HTR-8/SVneo (cell line): Measurements from ENCODE around the gene CEP78.
A peak's percentile ranks its signal among the peaks of the same experiment; 100 is the strongest.
"Not testable (repeated sequence)": the region's sequence is repeated elsewhere in the genome, so short reads cannot be mapped to it uniquely, and the experiment has no call there.

Source experiments
- DNase-seq: peaks from one replicate; pipeline ENCODE4 v3.0.0; 2011; ENCODE audit warnings: low spot score, mixed read lengths; ENCODE audit not compliant: insufficient read length
- FAIRE-seq: peaks from 2 replicates; lab custom pipeline; 2011; peaks lifted over from hg19 to GRCh38; lab: Jason Lieb, UNC

Gene CEP78

DNA sequence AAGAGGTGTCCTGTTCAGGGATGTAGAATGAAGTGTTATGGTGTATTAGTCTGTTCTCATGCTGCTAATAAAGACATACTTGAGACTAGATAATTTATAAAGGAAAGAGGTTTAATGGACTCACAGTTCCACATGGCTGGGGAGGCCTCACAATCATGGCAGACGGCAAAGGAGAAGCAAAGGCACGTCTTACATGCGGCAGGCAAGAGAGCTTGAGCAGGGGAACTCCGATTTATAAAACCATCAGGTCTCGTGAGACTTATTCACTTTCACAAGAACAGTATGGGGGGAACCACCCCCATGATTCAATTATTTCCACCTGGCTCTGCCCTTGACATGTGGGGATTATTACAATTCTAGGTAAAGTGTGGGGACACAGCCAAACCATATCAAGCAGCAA lies 3.4 kb upstream of the CEP78 start:
- not testable (repeated sequence) for DNase-seq, FAIRE-seq

DNA sequence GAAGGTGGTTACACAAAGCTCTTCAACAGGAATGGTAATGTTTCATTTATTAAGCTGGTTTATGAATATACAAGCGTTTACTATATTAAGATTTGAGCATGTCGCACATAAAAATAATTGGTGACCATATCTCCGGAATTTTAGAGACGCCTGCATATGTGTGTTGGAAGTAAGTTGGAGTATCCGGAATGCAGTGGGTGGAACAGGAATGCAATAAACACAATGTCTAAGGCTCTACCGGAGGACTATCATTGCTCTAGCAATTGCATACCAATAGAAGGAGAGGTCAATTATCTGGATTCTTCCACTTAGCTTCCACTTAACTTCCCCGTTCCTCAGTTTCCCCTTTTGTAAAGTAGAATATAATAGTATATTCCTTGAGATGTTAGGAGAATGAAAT lies 1.1 kb upstream of the CEP78 start:
- DNase-seq: peak; percentile 23
- no peak for FAIRE-seq

DNA sequence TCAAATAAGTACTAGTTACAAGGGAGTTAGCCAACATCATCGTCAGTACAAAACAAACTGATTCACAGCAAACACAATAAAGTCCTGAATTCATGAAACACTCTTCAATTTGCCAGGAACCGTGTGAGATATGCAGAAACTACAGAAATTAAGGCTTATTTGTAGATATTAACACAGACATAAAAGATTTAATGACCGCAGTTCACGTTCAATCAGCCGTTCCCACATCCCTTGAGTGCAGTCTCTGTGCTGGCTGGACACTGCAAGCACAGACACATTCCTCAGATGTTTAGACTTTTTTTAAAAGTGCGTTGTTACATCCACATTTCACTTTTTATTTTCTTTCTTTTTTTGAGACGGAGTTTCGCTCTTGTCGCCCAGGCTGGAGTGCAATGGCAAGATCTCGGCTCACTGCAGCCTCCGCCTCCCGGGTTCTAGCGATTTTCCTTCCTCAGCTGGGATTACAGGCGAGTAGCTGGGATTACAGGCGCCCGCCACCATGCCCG lies 566 bp upstream of the CEP78 start:
- no peak for DNase-seq
- FAIRE-seq: no peak

DNA sequence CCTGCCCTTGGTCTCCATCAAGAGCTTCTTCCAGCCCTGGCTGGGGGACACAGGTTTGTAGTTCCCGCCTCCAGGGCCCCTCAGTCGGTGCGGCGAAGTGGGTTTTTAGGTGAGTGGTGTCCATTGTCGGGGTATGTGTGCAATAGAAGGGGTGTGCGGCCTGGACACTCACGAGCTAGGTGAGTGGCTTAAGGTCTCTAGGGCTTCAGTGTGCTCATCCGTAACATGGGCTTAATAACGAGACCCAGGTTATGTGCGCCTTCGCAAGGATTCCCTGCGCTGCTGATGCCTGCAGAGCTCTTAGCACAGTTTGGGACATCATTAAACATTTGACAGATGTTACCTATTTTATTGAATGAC lies 656 bp downstream of the CEP78 start:
- FAIRE-seq (no peak), DNase-seq (no peak)

DNA sequence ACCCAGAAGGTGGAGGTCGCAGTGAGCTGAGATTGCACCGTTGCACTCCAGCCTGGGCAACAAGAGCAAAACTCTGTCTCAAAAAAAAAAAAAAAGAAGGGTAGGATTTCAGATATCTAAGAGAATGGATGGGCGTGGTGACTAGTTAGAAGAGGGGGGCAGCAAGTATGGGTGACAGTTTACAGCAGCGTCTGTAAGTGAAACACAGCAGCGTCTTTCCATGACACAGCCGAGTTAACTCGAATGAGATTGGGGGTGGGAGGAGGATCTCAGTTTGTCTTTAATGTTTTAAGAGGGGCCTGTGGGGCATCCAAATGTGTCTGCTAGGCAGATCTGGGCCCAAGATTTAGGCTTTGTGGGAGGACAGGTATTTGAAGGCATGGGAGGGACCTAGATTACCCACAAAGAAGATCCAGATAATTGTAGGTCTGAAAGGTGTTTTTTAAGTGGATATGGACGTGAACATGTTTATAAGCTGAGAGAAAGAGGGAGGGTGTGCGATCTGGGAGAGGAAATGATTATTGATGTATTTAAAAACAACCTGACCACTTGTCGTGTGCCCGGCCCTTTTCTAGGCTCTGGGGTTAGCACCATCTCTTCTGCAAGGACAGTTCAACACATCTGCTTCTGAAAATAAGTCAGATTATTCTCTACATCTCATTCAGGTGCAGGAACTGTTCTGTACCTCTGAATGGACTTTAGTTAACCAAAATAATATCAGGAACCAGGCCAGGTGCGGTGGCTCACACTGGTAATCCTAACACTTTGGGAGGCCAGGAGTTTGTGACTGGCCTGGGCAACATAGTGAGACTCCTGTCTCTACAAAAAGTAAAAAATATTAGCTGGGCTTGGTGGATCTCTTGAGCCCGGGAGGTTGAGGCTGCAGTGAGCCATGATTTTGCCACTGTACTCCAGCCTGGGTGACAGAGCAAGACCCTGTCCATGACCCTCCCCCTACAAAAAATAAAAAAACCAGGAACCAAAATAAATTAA lies 2.5 kb downstream of the CEP78 start:
- FAIRE-seq (no peak), DNase-seq (no peak)

DNA sequence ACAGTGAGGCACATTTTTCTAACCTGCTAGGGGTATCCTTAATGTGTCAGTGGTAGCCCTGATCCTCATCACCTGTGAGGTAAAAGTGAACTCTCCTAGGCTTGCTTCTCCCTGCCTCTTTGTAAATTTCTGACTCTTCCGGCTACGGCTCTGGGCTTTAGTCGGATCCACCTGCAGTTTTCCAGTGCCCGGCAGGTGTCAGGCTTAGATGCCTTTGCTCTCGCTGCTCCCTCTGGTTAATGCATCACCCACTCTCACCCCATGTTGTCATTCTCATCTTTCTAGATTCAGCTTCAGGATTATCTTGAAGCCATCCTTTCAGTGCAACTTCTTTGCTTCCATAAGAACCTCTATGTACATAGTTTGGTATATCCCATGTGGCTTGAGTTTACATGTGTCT lies 3.6 kb downstream of the CEP78 start:
- FAIRE-seq: no peak

DNA sequence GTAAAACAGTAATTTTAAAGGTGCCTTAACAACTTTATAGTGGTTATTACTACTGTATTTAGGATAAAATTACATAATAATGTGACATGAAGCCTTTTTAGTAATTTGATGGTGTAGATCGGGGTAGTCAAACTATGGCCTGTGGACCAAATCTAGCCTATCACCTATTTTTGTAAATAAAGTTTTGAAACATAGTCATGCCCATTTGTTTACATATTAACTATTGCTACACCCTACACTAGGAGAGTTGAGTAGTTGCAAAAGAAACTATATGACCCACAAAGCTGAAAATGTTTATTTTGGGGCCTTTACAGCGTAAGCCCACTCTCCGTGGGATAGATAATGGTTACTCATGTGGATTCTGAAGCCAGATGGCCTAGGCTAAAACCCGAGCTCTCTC lies 6.2 kb downstream of the CEP78 start:
- no peak for FAIRE-seq

More for the DNA sequence above, 3.6 kb downstream of the CEP78 start:
- DNase-seq: no peak

DNA sequence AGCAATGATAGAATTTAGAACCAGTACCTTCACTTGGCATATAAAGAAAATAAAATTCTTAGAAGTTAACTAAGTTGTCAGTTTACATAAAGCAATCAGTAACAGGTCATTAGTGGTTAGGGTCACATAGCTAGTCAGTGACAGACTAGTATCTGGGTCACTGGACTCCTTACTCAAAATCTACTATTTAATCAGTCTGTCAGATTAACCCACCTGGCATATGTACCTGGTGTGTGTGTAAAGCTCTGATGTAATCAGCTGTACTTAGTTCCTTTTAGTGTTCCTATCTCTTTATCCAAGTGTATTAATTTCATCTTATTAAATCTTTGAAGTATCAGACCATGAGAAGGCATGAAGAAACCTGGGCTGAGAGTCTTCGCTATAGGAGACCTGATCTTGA lies 7.3 kb downstream of the CEP78 start:
- FAIRE-seq (no peak), DNase-seq (no peak)

More for the DNA sequence above, 6.2 kb downstream of the CEP78 start:
- no peak for DNase-seq

DNA sequence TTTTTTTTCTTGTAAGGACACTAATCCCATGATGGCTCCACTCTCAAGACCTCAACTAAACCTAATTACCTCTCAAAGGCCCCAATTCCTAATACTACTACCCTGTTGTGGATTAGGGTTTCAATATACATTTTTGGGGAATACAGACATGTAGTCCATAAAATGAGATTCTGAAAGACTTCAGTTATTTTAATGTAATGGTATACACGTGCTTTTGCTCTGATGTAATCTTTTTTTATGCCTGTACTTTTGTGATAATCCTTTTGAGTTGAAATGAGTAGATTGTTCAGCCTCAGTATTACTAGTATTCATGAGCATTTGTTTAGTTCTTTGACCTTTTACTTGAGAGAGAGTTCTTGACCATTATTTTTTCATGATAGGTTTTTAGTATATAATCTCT lies 9.5 kb downstream of the CEP78 start:
- DNase-seq: no peak
- FAIRE-seq: no peak

DNA sequence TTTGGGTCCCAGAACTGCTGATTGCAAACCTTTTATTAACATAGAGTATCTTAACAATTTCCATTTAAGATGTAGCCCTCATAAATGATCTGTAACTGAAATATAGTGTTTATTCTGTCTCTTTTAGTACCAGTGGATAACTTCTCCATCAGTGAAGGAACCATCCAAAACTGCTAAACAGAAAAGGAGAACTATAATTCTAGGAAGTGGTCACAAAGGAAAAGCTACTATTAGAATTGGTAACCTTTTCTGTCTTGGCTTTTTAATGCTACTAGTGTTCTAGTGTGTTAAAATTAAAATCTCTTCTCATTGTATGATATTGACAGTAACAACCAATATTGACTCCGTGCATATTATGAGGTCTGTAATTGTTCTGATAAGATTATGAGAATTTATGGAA lies 12.8 kb downstream of the CEP78 start:
- DNase-seq (no peak), FAIRE-seq (no peak)

DNA sequence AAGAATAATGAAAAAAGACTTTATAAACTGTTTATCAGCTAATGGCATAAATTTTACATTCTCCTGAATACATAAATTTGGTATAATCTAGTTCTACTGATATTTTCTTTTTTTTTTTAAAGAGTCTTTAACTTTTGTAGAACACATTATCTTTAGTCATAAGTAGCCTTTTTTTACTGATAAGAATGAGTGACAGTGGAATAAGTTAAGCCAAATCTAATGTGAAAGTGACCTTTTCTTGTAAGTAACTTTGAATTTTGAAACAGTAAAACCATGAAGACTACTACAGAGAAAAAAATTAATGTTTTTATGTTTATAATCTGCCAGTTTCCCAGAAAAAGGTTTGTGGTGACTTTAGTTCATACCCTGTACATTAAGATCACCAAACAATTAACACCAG lies 13.7 kb downstream of the CEP78 start:
- DNase-seq (no peak), FAIRE-seq (no peak)

DNA sequence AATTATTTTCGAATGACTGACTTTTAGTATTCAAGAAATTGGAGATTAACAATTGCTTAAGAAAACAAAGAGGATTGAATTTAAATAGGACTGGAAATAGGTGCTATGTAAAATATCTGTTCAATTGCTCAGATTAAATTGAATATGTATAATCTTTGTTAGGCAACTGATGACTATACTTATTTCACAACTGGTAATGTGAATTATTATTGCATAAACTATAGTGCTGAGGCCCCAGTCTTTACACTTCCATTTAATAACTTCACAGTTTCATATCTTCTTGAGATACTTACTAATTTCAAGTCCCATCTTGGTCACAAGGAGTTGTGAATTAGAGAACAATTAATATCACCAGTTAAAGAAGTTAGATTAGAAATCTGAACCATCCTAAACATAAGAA lies 16.7 kb downstream of the CEP78 start:
- DNase-seq (no peak), FAIRE-seq (no peak)

DNA sequence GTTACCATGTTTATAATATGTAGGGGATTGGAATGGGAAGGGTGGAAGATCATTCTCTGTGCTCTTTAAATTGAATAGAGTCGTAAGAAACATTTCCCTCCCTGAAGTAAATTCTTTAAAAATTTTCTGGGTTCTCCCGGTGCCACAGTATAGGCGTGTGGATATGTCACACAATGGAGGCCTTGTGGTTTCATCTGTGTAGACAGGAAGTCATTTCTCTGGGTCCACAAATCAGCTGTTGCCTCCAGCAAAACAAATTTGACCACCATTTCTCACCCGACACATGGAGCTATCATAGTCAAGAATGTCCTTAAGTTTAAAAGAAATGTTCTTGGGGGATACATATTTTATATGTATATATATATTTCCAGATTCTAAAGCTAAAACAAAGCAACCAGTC lies 17.4 kb downstream of the CEP78 start:
- no peak for FAIRE-seq
- DNase-seq: no peak

DNA sequence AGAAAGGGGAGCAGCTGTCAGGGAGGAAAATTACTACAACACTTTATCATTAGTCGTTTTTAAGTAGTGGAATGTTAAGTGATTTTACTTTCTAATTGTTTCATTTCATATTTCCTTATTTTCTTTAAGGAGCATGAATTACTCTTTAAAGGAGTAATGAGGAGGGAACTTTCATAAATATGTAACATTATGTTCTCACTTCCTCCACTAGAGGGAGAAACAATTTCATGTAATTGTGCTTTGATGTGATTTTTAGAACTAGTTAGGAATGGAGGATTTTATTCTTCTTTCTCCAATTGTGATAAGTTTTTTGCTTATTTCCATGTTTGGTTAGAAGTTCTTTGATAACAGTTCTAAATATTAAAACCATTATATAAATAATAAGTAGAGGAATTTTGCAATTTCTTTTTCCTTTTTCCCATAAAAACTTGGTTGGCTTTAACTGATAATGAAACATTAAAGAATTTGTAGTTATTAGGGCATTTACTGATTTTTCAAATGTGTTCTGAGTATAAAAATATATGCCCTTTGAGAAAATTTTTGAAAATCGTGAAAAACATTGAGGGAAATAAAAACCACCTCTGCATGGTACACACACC lies 25.6 kb downstream of the CEP78 start:
- DNase-seq: no peak
- FAIRE-seq: no peak

DNA sequence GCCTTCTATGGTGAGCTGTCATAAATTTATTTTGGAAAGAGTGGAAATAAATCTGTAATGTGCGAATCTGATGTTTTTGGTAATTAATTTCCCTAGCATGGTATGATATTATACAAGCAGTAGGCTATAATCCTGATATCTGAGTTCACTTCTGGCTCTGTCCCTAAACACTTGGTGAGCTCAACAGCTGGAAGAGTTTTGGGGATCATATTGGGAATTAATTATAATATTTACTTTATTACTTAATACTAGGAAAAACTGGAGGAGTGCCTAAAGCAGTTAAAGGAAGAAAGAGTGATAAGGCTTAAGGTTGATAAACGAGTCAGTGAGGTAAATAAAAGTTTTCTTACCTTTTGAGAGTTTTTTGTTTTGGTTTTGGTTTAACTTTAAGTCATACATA lies 26.8 kb downstream of the CEP78 start:
- FAIRE-seq (no peak), DNase-seq (no peak)

DNA sequence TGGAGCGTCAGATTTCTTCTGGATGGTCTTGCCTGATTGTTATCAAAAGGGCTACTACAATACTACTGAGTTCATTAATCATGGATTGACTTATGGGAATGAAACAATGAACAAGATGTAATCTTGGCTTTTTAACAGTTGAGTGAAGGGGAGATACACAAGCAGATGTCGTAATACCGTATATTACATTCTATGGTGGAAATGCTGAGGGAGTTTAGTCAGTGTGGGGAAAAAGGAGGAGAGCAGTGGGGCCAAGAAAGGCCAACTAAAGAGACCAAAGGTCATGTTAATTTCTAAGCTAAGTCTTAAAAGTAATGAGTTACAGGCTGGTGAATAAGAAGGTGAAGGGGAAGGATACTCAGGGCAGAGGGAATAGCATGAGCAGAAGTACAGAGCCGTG lies 32.0 kb downstream of the CEP78 start:
- no peak for DNase-seq
- no peak for FAIRE-seq

DNA sequence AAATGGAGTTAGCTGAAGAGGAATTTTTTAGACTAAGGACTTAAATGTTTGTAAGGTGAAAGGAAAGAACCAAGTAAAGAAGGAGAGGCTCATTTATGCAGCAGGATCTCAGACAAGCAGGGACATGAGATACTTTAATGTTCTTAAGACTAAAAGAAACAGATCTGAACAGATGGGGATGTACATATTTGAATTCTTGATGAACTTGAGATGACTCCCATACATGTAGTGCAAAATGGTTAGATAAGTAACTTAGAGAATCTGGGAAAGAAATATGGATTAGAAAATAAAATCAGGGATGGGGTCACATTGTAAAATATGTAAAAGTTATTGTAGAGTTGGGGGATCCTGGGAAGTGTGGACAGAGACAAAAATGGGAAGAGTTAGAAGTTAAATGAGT lies 33.9 kb downstream of the CEP78 start:
- FAIRE-seq (no peak), DNase-seq (no peak)

DNA sequence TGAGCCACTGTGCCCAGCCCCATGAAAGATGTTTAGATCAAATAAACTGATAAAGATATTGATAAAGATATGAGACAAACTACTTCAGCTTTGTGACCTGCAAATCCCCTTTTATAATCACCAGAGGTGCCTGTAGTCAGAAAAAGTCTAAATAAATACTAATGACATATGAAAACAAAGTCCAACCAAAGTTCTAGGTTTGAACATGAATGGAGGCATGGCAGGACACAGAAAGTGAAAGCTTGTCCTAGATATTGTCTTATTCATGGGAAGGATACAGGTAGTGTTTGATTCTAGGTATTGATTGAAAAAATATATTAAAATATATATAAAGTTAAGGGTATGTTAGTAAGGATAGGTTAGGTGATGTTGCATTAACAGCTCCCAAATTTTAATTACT lies 36.4 kb downstream of the CEP78 start:
- DNase-seq (no peak), FAIRE-seq (no peak)

DNA sequence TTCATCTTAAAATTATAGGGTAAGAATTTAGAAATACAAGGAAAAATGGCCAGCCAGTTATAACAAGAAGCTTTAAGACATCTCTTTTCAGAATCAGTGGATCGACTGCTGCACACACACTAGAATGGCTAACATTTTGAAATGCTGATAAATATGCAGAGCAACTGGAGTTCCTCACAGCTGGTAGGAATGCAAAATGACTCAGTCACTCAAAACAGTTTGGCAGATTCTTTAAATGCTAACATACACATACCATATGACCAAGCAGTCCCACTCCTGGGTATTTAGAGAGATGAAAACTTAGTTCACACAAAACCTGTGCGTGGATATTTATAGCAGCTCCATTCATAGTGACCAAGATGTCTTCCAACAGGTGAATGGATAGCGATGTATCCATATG lies 37.9 kb downstream of the CEP78 start:
- no peak for FAIRE-seq
- DNase-seq: no peak

DNA sequence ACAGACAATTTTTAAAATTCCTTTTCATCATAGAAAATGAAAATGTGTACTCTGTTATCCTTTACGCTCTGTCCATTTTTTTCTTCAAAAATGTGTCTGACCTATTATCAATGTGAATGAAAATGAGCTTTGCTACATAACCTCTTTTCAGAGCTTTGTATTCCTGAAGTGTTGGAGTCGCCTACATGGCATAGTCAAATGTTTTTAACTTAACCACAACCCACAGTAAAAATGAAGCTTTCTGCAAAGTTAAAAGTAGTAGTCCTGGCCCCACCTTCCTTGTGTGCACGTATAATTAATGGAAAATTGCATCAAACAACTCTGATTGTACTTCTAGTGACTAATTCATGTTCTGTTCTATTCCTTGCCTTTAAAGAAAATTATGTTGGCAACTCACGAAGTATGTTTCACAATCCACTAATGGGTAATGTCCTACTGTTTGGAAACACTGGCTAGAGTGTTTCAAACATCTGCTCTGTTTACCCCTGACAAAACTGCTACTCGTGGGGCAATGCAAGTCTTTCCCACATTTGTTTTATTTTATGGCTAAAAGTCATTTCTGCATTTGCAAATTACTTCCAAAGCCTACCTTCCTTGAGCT lies 42.4 kb downstream of the CEP78 start:
- no peak for DNase-seq
- no peak for FAIRE-seq

DNA sequence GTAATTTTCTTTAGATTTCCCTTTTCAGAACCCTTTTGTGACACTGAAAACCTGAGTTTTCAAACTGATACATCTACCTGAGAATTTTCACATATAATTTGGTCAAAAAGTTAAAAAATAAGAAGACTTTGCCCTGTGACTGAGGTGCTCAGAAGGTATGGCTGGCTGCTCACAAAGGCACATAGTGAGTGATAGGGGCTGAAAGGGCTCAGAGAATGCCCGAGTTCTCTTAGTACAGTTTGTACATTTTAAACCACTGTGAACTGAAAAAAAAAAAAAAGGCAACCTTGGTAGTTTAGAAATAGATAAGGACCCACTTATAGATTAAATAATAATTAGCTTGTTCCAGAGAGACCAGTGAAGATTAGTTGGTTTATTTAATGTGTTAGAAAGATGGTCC lies 42.9 kb downstream of the CEP78 start:
- FAIRE-seq: no peak

More for the DNA sequence above, 42.9 kb downstream of the CEP78 start:
- no peak for DNase-seq
